ENCODE data around the gene SPATC1L. TPM values are rescaled to one million over a fixed set of nuclear protein-coding genes. Genes with fewer than 3 reads are reported as not detected.

Gene SPATC1L
- total and polyA plus RNA-seq, 2 of the 8 experiments (the other 6 are each of a cell fraction or from before 2014, with no cell fraction given) = 24.9 to 50.0 TPM

GRCh38 chr21:46120301-46121285 is 63.7 kb downstream of the SPATC1L start (continued):
- no peak for TF ChIP-seq CHD7 (IDR thresholded peaks at IDR 0.05; ENCODE audit: insufficient replicate concordance, low read length)
- TF ChIP-seq CTCF (IDR thresholded peaks at IDR 0.05; ENCODE audit: control extremely low read depth in 1 of 3, insufficient read depth in 1 of 3, low read depth in 1 of 3, low read length in 3 of 3) = no peak
- TF ChIP-seq SP2 (IDR thresholded peaks at IDR 0.05; ENCODE audit: low read length) = no peak
- TF ChIP-seq SAP30 (IDR thresholded peaks at IDR 0.05; ENCODE audit: insufficient read depth, insufficient replicate concordance, low read length) = no peak
- TF ChIP-seq CHD1 (IDR thresholded peaks at IDR 0.05; ENCODE audit: low read depth, low read length) = no peak
- TF ChIP-seq KDM1A (IDR thresholded peaks at IDR 0.05; ENCODE audit: borderline replicate concordance, low read length) = no peak
